ENCODE measurements around the gene RYR1.

Gene RYR1

GRCh38 chr19:38433268-38433733 lies at the start of gene RYR1:
TSS of gene RYR1 (plus strand) at chr19:38433691. CDS start at chr19:38433830, 139 bp downstream.
- peak within 1 kb of the TSS in 1 of 2 donors; percentile 20 for H3K4me3 ChIP-seq (ENCODE audit: low read length in 2 of 2)
- H3K27me3 ChIP-seq (ENCODE audit: control insufficient read depth in 2 of 2, insufficient read depth in 2 of 2, low read length in 2 of 2): peaks cover 6 to 10% of the 10 kb centered on the region in 2 donors
- H3K9ac ChIP-seq (ENCODE audit: low read depth in 1 of 2, low read length in 2 of 2): no peak within 1 kb of the TSS
- H3K27ac ChIP-seq (ENCODE audit: low read depth in 2 of 2, low read length in 2 of 2): no peak within 1 kb of the TSS
- H3K9me3 ChIP-seq (ENCODE audit: control insufficient read depth in 2 of 2, low read length in 2 of 2): no peaks in the 10 kb centered on the region
- H3K36me3 ChIP-seq (ENCODE audit: control insufficient read depth in 2 of 2, insufficient read depth in 2 of 2, low read length in 2 of 2): no peaks in the 10 kb centered on the region
- no peaks in the 10 kb centered on the region for H3K4me1 ChIP-seq (ENCODE audit: control insufficient read depth in 2 of 2, insufficient read depth in 2 of 2, low read length in 2 of 2)

- H3K4me3 ChIP-seq (ENCODE audit: low read length in 2 of 2): no peak overlapping the region
- no peaks in the 10 kb centered on the region for H3K27me3 ChIP-seq (ENCODE audit: control insufficient read depth in 2 of 2, insufficient read depth in 2 of 2, low read length in 2 of 2)
- H3K9me3 ChIP-seq (ENCODE audit: control insufficient read depth in 2 of 2, low read length in 2 of 2): no peaks in the 10 kb centered on the region
- no peak overlapping the region for H3K27ac ChIP-seq (ENCODE audit: low read depth in 2 of 2, low read length in 2 of 2)
- H3K36me3 ChIP-seq (ENCODE audit: control insufficient read depth in 2 of 2, insufficient read depth in 2 of 2, low read length in 2 of 2): peaks cover 41 to 50% of the 10 kb centered on the region in 2 donors
- H3K4me1 ChIP-seq (ENCODE audit: control insufficient read depth in 2 of 2, insufficient read depth in 2 of 2, low read length in 2 of 2): peaks cover 11 to 13% of the 10 kb centered on the region in 2 donors
- H3K9ac ChIP-seq (ENCODE audit: low read depth in 1 of 2, low read length in 2 of 2): no peak overlapping the region
These were observed 49.7 kb upstream of the RYR1 start for GRCh38 chr19:38383743-38384142.

- peaks cover 11 to 16% of the 10 kb centered on the region in 2 donors for H3K4me1 ChIP-seq (ENCODE audit: control insufficient read depth in 2 of 2, insufficient read depth in 2 of 2, low read length in 2 of 2)
- peaks cover 0 to 3% of the 10 kb centered on the region in 2 donors for H3K27me3 ChIP-seq (ENCODE audit: control insufficient read depth in 2 of 2, insufficient read depth in 2 of 2, low read length in 2 of 2)
- H3K9ac ChIP-seq (ENCODE audit: low read depth in 1 of 2, low read length in 2 of 2): no peak overlapping the region
- peaks cover 35 to 43% of the 10 kb centered on the region in 2 donors for H3K36me3 ChIP-seq (ENCODE audit: control insufficient read depth in 2 of 2, insufficient read depth in 2 of 2, low read length in 2 of 2)
- H3K27ac ChIP-seq (ENCODE audit: low read depth in 2 of 2, low read length in 2 of 2): no peak overlapping the region
- H3K4me3 ChIP-seq (ENCODE audit: low read length in 2 of 2): no peak overlapping the region
- no peaks in the 10 kb centered on the region for H3K9me3 ChIP-seq (ENCODE audit: control insufficient read depth in 2 of 2, low read length in 2 of 2)
These were observed 49.1 kb upstream of the RYR1 start for GRCh38 chr19:38384209-38385027.

- Histone ChIP-seq H3K9ac (ENCODE audit: low read depth in 1 of 2, low read length in 2 of 2) (no peak overlapping the region), H3K36me3 (ENCODE audit: control insufficient read depth in 2 of 2, insufficient read depth in 2 of 2, low read length in 2 of 2) (peaks cover 33 to 38% of the 10 kb centered on the region in 2 donors), H3K27ac (ENCODE audit: low read depth in 2 of 2, low read length in 2 of 2) (no peak overlapping the region), H3K27me3 (ENCODE audit: control insufficient read depth in 2 of 2, insufficient read depth in 2 of 2, low read length in 2 of 2) (peaks cover 0 to 6% of the 10 kb centered on the region in 2 donors), H3K4me1 (ENCODE audit: control insufficient read depth in 2 of 2, insufficient read depth in 2 of 2, low read length in 2 of 2) (peaks cover 11 to 16% of the 10 kb centered on the region in 2 donors), H3K9me3 (ENCODE audit: control insufficient read depth in 2 of 2, low read length in 2 of 2) (no peaks in the 10 kb centered on the region), H3K4me3 (ENCODE audit: low read length in 2 of 2) (no peak overlapping the region)
These were observed 48.3 kb upstream of the RYR1 start for GRCh38 chr19:38385057-38385803.

- H3K4me3 ChIP-seq (ENCODE audit: low read length in 2 of 2): no peak overlapping the region
- H3K36me3 ChIP-seq (ENCODE audit: control insufficient read depth in 2 of 2, insufficient read depth in 2 of 2, low read length in 2 of 2): peaks cover 27 to 32% of the 10 kb centered on the region in 2 donors
- no peaks in the 10 kb centered on the region for H3K9me3 ChIP-seq (ENCODE audit: control insufficient read depth in 2 of 2, low read length in 2 of 2)
- H3K27me3 ChIP-seq (ENCODE audit: control insufficient read depth in 2 of 2, insufficient read depth in 2 of 2, low read length in 2 of 2): peaks cover 0 to 6% of the 10 kb centered on the region in 2 donors
- H3K27ac ChIP-seq (ENCODE audit: low read depth in 2 of 2, low read length in 2 of 2): no peak overlapping the region
- peaks cover 11 to 16% of the 10 kb centered on the region in 2 donors for H3K4me1 ChIP-seq (ENCODE audit: control insufficient read depth in 2 of 2, insufficient read depth in 2 of 2, low read length in 2 of 2)
- H3K9ac ChIP-seq (ENCODE audit: low read depth in 1 of 2, low read length in 2 of 2): no peak overlapping the region
These were observed 47.7 kb upstream of the RYR1 start for GRCh38 chr19:38385804-38386257.

- peaks cover 21 to 26% of the 10 kb centered on the region in 2 donors for H3K36me3 ChIP-seq (ENCODE audit: control insufficient read depth in 2 of 2, insufficient read depth in 2 of 2, low read length in 2 of 2)
- no peak overlapping the region for H3K4me3 ChIP-seq (ENCODE audit: low read length in 2 of 2)
- peaks cover 6% of the 10 kb centered on the region in 2 donors for H3K27me3 ChIP-seq (ENCODE audit: control insufficient read depth in 2 of 2, insufficient read depth in 2 of 2, low read length in 2 of 2)
These were observed 47.1 kb upstream of the RYR1 start for GRCh38 chr19:38386300-38386970.

GRCh38 chr19:38386971-38387549 lies 46.4 kb upstream of the RYR1 start:
- Histone ChIP-seq H3K4me1 (ENCODE audit: control insufficient read depth in 2 of 2, insufficient read depth in 2 of 2, low read length in 2 of 2) (peaks cover 11 to 16% of the 10 kb centered on the region in 2 donors), H3K27me3 (ENCODE audit: control insufficient read depth in 2 of 2, insufficient read depth in 2 of 2, low read length in 2 of 2) (peaks cover 6% of the 10 kb centered on the region in 2 donors), H3K9me3 (ENCODE audit: control insufficient read depth in 2 of 2, low read length in 2 of 2) (no peaks in the 10 kb centered on the region), H3K27ac (ENCODE audit: low read depth in 2 of 2, low read length in 2 of 2) (no peak overlapping the region), H3K4me3 (ENCODE audit: low read length in 2 of 2) (peak overlapping the region; percentile 31 to 60), H3K36me3 (ENCODE audit: control insufficient read depth in 2 of 2, insufficient read depth in 2 of 2, low read length in 2 of 2) (peaks cover 15 to 20% of the 10 kb centered on the region in 2 donors), H3K9ac (ENCODE audit: low read depth in 1 of 2, low read length in 2 of 2) (no peak overlapping the region)

More at GRCh38 chr19:38386300-38386970, 47.1 kb upstream of the RYR1 start:
- H3K27ac ChIP-seq (ENCODE audit: low read depth in 2 of 2, low read length in 2 of 2): no peak overlapping the region
- H3K9me3 ChIP-seq (ENCODE audit: control insufficient read depth in 2 of 2, low read length in 2 of 2): no peaks in the 10 kb centered on the region
- H3K9ac ChIP-seq (ENCODE audit: low read depth in 1 of 2, low read length in 2 of 2): no peak overlapping the region
- peaks cover 11 to 16% of the 10 kb centered on the region in 2 donors for H3K4me1 ChIP-seq (ENCODE audit: control insufficient read depth in 2 of 2, insufficient read depth in 2 of 2, low read length in 2 of 2)

GRCh38 chr19:38387550-38388348 lies 45.7 kb upstream of the RYR1 start, which contains the start of gene GGN:
TSS of gene GGN (minus strand) at chr19:38388034. CDS start at chr19:38387261, 773 bp downstream.
- Histone ChIP-seq H3K27ac (ENCODE audit: low read depth in 2 of 2, low read length in 2 of 2) (no peak within 1 kb of the TSS), H3K36me3 (ENCODE audit: control insufficient read depth in 2 of 2, insufficient read depth in 2 of 2, low read length in 2 of 2) (peaks cover 11 to 16% of the 10 kb centered on the region in 2 donors), H3K4me3 (ENCODE audit: low read length in 2 of 2) (peak within 1 kb of the TSS; percentile 31 to 60), H3K9ac (ENCODE audit: low read depth in 1 of 2, low read length in 2 of 2) (no peak within 1 kb of the TSS), H3K9me3 (ENCODE audit: control insufficient read depth in 2 of 2, low read length in 2 of 2) (no peaks in the 10 kb centered on the region), H3K4me1 (ENCODE audit: control insufficient read depth in 2 of 2, insufficient read depth in 2 of 2, low read length in 2 of 2) (peaks cover 11 to 16% of the 10 kb centered on the region in 2 donors), H3K27me3 (ENCODE audit: control insufficient read depth in 2 of 2, insufficient read depth in 2 of 2, low read length in 2 of 2) (peaks cover 6% of the 10 kb centered on the region in 2 donors)
